Subcutaneous adipose tissue (tissue), 4 donors: Measurements from ENCODE around the gene SEC11A. TPM values are rescaled to one million over a fixed set of nuclear protein-coding genes. Genes with fewer than 3 reads are reported as not detected.

Experiments
- CTCF ChIP-seq: fragments of 450-650 bp; IDR thresholded peaks from one replicate; pipeline ENCODE4 v1.5.1; 2016; ENCODE audit warnings: low read depth, mild to moderate bottlenecking, control low read depth, antibody characterized with exemption, moderate library complexity
- total RNA-seq, 4 donors: library from RNA; depleted of rRNA; stranded (reverse); fragments of >200 nt; gene quantifications; one replicate each; pipeline ENCODE4 v1.1.0, GENCODE V29; 2016

SEC11A gene
- total RNA-seq, 4 donors from 2014 or later, result 185 to 250 (median 214) TPM

DNA sequence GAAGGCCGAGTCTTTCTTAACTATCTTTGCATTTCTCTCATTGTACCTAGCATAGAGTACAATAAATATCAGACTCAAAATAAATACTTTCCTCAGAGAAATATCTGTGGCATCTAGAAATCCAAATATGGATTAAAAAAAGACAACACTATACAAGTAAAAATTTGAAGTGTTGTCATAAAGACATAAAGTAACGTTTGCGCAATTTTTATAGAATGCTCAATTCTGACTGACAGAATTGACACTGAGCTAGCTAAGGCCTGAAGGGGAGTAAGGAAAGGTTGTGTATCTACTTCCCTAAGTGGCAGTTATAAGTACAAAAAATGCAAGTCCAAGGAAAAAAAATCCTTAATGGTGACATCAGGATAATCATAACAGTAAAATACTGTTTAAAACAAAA, 1.1 kb downstream of the SEC11A start:
- no peak for TF ChIP-seq CTCF

DNA sequence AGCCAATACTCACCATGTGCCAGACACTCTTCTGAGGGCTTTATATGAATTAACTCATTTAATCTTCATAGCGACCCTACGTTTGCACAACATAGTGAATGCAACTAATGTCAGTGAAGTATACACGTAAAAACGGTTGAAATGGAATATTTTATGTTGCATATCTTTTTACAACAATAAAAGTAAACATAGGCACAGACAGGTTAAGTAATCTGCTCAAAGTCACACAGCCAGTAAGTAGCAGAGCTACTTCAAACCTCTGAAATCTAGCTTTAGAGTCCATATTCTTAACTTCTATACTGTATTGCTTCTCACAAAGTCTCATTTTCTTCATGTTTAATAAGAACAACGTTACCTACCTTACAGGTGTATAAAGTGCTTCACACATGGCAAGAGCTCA, 1.6 kb downstream of the SEC11A start:
- no peak for TF ChIP-seq CTCF

- no peak for TF ChIP-seq CTCF
Measured at GRCh38 chr15:84703808-84704207, 12.1 kb downstream of the SEC11A start.

DNA sequence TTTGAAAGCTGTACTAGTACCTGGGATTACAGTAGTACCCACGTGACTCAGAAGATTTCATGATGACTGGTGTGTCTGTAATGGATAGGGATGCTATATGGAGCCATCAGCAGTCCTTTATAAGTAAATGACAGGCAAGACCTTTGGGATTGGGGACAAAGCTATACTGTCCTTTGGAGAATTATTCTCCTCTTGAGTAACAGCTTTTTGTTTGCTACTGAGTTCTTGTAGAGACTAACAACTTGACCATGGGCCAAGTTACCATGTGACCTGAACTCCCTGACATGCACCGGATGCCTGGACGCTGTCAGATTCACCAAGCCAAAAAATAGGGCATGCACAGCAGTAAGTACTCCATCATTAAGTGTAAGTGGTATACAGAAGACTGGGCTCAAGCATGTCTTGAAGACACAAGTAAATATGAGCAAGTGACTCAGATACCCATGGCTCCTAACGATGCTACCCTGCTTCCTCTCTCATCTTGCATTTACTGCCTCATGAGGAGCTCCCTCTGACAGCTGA, 12.9 kb downstream of the SEC11A start:
- TF ChIP-seq CTCF, result no peak

GRCh38 chr15:84699538-84700191, 16.3 kb downstream of the SEC11A start:
- no peak for TF ChIP-seq CTCF

GRCh38 chr15:84697236-84697990, 18.5 kb downstream of the SEC11A start:
- TF ChIP-seq CTCF, result no peak

- no peak for TF ChIP-seq CTCF
Measured at GRCh38 chr15:84696757-84697156, 19.2 kb downstream of the SEC11A start.
